Measurements from ENCODE around the gene AQR.

The AQR gene

GRCh38 chr15:34969340-34970097, at the start of gene AQR:
Gene AQR, minus strand, starts transcription at chr15:34969742. Its CDS starts 129 bp downstream, at chr15:34969613.
- DNase-seq: peak; percentile 97
- in situ Hi-C loops (cut with MboI; ENCODE audit: low pct_unique_long_range_greater_than_20kb, low sequenced_read_pairs): no loop called here

DNA sequence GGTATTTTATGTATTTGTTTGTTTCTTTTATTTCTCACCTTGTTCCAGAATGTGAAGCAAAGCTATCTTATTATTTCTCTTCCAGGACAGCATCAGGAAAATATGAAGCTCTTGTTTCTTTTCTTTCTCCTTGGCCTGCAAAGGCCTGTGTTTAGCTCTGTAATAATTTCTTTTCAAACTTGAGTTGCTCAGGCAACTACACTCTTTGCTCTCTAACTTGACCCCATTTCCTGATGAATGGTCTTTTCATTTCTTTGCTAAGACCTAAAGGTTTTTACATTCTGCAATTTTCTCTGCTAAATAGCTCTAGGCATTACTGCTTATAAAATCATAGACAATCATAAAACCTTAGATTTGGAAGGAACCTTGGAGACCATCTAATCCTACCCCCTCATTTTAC, 44.7 kb upstream of the AQR start:
- no peak for DNase-seq
- in situ Hi-C loops (cut with MboI; ENCODE audit: low pct_unique_long_range_greater_than_20kb, low sequenced_read_pairs): no loop called here

GRCh38 chr15:35013370-35013769, 43.8 kb upstream of the AQR start:
- in situ Hi-C loops (cut with MboI; ENCODE audit: low pct_unique_long_range_greater_than_20kb, low sequenced_read_pairs): no loop called here

DNA sequence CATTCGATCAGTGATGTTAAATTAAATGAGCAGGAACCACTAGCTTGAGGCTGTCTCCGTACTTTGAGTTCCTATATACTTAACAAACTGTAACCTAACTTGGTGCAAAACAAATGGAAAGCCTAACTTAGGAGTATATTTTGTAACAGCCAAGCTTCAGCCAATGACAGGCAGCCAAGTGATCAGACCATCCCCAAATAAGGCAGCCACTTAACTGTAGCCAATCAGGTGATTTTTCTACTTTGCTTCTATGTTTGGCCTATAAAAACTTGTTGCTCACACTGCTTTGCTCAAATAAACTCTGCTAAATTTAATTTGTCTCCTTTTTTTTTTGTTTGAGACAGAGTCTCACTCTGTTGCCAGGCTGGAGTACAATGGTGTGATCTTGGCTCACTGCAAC, 37.9 kb upstream of the AQR start:
- in situ Hi-C loops (cut with MboI; ENCODE audit: low pct_unique_long_range_greater_than_20kb, low sequenced_read_pairs): no loop called here
- DNase-seq: no peak

More at GRCh38 chr15:35013370-35013769, 43.8 kb upstream of the AQR start:
- DNase-seq: no peak

DNA sequence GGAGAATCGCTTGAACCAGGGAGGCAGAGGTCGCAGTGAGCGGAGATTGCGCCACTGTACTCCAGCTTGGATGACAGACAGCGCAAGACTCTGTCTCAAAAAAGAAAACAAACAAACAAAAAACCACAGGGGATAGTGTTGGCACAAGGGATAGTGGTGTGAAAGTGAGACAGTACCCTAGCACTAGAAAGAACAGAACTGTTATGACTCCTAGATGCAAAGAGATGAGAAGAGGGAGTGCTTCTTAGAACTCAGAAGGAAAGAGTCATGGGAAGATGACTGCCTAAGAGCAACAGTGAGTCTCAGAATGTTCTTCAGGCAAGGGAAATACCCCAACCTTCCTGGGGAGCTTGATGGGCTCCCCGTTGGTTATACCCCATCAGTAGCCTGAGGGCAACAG, 36.4 kb upstream of the AQR start:
- no peak for DNase-seq
- in situ Hi-C loops (cut with MboI; ENCODE audit: low pct_unique_long_range_greater_than_20kb, low sequenced_read_pairs): no loop called here

- in situ Hi-C loops (cut with MboI; ENCODE audit: low pct_unique_long_range_greater_than_20kb, low sequenced_read_pairs): no loop called here
- no peak for DNase-seq
Observed at GRCh38 chr15:35003928-35004327, 34.4 kb upstream of the AQR start.

DNA sequence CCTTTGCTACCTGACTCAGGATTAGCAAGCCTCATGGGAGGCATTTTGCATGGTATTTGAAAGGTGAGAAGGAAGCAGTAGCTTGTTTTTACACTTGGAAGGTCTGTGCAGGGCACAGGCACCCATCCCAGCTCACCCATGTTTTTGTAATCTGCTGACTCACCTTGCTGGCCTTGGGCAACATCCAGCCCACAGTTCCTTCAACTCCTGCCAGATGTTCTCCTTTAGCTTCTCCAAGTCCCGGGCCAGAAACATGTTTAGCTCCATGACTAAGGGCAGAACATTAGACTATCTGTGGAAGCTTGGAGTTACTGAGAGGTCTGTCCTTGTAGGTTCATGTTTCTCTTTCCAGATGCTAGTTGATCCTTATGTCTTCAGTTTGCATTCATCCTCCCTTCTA, 31.0 kb upstream of the AQR start:
- in situ Hi-C loops (cut with MboI; ENCODE audit: low pct_unique_long_range_greater_than_20kb, low sequenced_read_pairs): no loop called here
- no peak for DNase-seq

- DNase-seq: no peak
- in situ Hi-C loops (cut with MboI; ENCODE audit: low pct_unique_long_range_greater_than_20kb, low sequenced_read_pairs): no loop called here
Observed at GRCh38 chr15:34999906-35000305, 30.4 kb upstream of the AQR start.

- in situ Hi-C loops (cut with MboI; ENCODE audit: low pct_unique_long_range_greater_than_20kb, low sequenced_read_pairs): no loop called here
- no peak for DNase-seq
Observed at GRCh38 chr15:34994925-34995324, 25.4 kb upstream of the AQR start.

GRCh38 chr15:34993877-34994276, 24.3 kb upstream of the AQR start:
- in situ Hi-C loops (cut with MboI; ENCODE audit: low pct_unique_long_range_greater_than_20kb, low sequenced_read_pairs): no loop called here
- no peak for DNase-seq

DNA sequence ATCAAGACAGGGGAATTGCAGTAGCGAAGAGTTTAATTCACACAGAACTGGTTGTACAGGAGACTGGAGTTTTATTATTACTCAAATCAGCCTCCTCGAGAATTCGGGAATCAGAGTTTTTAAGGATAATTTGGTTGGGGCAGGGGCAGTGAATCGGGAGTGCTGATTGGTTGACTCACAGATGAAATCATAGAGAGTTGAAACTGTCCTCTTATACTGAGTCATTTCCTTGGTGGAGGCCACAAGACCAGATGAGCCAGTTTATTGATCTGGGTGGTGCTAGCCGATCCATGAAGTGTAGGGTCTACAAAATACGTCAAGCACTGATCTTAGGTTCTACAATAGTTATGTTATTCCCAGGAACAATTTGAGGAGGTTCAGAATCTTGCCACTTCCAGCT, 23.9 kb upstream of the AQR start:
- no peak for DNase-seq
- in situ Hi-C loops (cut with MboI; ENCODE audit: low pct_unique_long_range_greater_than_20kb, low sequenced_read_pairs): no loop called here

GRCh38 chr15:34988027-34988902, 18.7 kb upstream of the AQR start, which contains the start of gene ZNF770:
Gene ZNF770, minus strand, starts transcription at chr15:34988287. Its CDS starts 4,853 bp downstream, at chr15:34983434.
- peak; percentile 84 for DNase-seq

GRCh38 chr15:34987609-34988026, 18.1 kb upstream of the AQR start:
- DNase-seq: no peak
- in situ Hi-C loops (cut with MboI; ENCODE audit: low pct_unique_long_range_greater_than_20kb, low sequenced_read_pairs): no loop called here

More at GRCh38 chr15:34988027-34988902, 18.7 kb upstream of the AQR start, which contains the start of gene ZNF770:
- in situ Hi-C loops (cut with MboI; ENCODE audit: low pct_unique_long_range_greater_than_20kb, low sequenced_read_pairs): no loop called here

DNA sequence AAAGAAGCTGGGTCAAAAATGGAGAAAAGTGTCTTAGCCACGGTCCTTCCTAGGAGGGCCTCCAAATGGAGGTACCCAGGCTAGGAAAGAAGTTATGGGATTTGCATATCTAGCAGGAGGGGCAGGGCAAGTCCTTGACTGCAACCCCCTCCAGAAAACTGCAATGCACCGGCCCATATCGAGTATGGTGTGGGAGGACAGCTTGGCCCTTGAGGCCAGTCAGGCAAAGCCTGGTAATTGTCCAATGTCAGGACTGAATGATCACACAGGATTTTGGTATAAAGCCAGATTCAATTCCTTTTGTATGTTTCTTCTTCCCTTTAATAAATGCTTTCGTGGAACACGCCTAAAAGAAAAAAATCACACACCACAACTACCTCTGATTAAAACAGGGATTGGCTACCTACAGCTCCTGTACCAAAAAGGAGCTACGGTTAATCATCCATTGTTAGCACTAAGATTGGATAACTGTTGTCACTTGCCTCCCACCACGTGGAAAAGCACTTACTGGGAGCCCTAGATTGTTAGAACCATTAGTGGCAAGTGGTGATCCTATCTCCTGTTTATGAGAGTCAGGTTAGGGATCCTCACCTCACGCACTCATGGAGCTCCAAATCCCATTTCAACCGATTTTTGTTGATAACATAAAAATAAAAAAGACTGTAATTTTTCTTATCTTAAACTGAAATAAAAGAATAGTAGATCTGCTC, 17.4 kb upstream of the AQR start:
- peak; percentile 14 for DNase-seq
- in situ Hi-C loops (cut with MboI; ENCODE audit: low pct_unique_long_range_greater_than_20kb, low sequenced_read_pairs): no loop called here

- DNase-seq: no peak
- in situ Hi-C loops (cut with MboI; ENCODE audit: low pct_unique_long_range_greater_than_20kb, low sequenced_read_pairs): no loop called here
Observed at GRCh38 chr15:34986326-34986725, 16.8 kb upstream of the AQR start.

- in situ Hi-C loops (cut with MboI; ENCODE audit: low pct_unique_long_range_greater_than_20kb, low sequenced_read_pairs): no loop called here
- DNase-seq: no peak
Observed at GRCh38 chr15:34984889-34985630, 15.5 kb upstream of the AQR start.

GRCh38 chr15:34976743-34977142, 7.2 kb upstream of the AQR start:
- in situ Hi-C loops (cut with MboI; ENCODE audit: low pct_unique_long_range_greater_than_20kb, low sequenced_read_pairs): no loop called here
- DNase-seq: no peak

GRCh38 chr15:34976073-34976472, 6.5 kb upstream of the AQR start:
- no peak for DNase-seq
- in situ Hi-C loops (cut with MboI; ENCODE audit: low pct_unique_long_range_greater_than_20kb, low sequenced_read_pairs): no loop called here

DNA sequence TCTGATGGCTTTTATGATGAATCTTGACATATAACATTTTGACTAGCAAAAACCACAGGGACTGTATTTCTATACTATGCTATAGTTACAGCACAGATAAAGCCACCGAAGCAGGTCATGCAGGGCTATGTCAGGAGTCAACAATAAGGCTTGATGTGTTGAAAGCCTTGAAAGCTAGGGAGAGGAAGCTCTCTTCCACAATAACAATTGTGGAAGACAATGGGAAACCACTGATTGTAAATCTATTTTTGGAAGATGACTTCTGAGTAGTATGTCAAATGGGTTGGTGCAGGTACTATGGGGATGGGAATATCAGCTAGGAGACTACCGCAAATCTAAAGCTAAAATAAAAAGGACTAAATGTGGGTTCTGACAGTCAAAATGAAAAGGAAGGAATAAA, 4.0 kb upstream of the AQR start:
- DNase-seq: peak; percentile 27
- in situ Hi-C loops (cut with MboI; ENCODE audit: low pct_unique_long_range_greater_than_20kb, low sequenced_read_pairs): no loop called here

Data from KBM-7 (cell line).